IMR-90 (cell line): Measurements from ENCODE around the gene TSR1. TPM values are rescaled to one million over a fixed set of nuclear protein-coding genes. Genes with fewer than 3 reads are reported as not detected.

Source experiments
- ATAC-seq: fragments of 200-7000 bp; cut with Tn5 transposase; 2 replicates; pipeline ENCODE4 v1.9.1; 2020; ENCODE audit warnings: low read depth, mild to moderate bottlenecking, moderate library complexity
- BruUV-seq: library from RNA; stranded (reverse); fragments of 400-500 nt; replicated peaks from 2 replicates; lab custom pipeline; 2021; lab: Mats Ljungman, UMichigan
- CTCF ChIA-PET: fragments of 300-600 bp; formaldehyde crosslinking; extraction: SDS; loops from one replicate; lab custom pipeline; 2021; ENCODE audit warnings: antibody characterized with exemption; lab: Yijun Ruan, JAX
- POLR2A ChIA-PET: fragments of 300-600 bp; sonication (Branson Sonifier 250); formaldehyde crosslinking; loops from one replicate; lab custom pipeline; 2022; ENCODE audit warnings: antibody characterized with exemption; ENCODE audit not compliant: unreplicated experiment; lab: Charles Lee
- DNase-seq: peaks from one replicate; pipeline ENCODE4 v3.0.0; 2013
- H2AFZ ChIP-seq: replicated peaks from 2 replicates; pipeline ENCODE3; 2013; ENCODE audit warnings: low read length, mild to moderate bottlenecking; ENCODE audit not compliant: poor library complexity
- H2AK5ac ChIP-seq: 2 replicates; pipeline ENCODE4 v1.6.1; 2013; ENCODE audit warnings: low read depth, low read length, inconsistent platforms
- H2AK9ac ChIP-seq: replicated peaks from 2 replicates; pipeline ENCODE3; 2013; ENCODE audit warnings: mild to moderate bottlenecking, low read depth, low read length, moderate library complexity; ENCODE audit not compliant: poor library complexity
- H2BK120ac ChIP-seq: 2 replicates; pipeline ENCODE4 v1.6.1; 2013; ENCODE audit warnings: low read depth, low read length, inconsistent platforms
- H2BK15ac ChIP-seq: 3 replicates; pipeline ENCODE4 v1.6.1; 2013; ENCODE audit warnings: low read depth, low read length, inconsistent platforms
- H2BK20ac ChIP-seq: 2 replicates; pipeline ENCODE4 v1.6.1; 2013; ENCODE audit warnings: low read depth, mild to moderate bottlenecking, inconsistent platforms, low read length, moderate library complexity
- H2BK5ac ChIP-seq: 2 replicates; pipeline ENCODE4 v1.6.1; 2013; ENCODE audit warnings: mild to moderate bottlenecking, low read depth, low read length, inconsistent platforms; ENCODE audit not compliant: poor library complexity, severe bottlenecking
- H3K14ac ChIP-seq: replicated peaks from 2 replicates; pipeline ENCODE4 v1.6.1; 2013; ENCODE audit warnings: low read depth, low read length, inconsistent platforms
- H3K18ac ChIP-seq: 2 replicates; pipeline ENCODE4 v1.6.1; 2013; ENCODE audit warnings: low read depth, low read length, control low read depth
- H3K23ac ChIP-seq: 2 replicates; pipeline ENCODE4 v1.6.1; 2013; ENCODE audit warnings: low read depth, low read length, inconsistent platforms
- H3K27ac ChIP-seq: 2 replicates; pipeline ENCODE4 v1.5.1; 2013; ENCODE audit warnings: mild to moderate bottlenecking, control low read depth, low read length; ENCODE audit not compliant: insufficient read depth
- H3K27me3 ChIP-seq: 2 replicates; pipeline ENCODE4 v1.6.1; 2013; ENCODE audit warnings: low read length; ENCODE audit not compliant: control insufficient read depth, insufficient read depth
- H3K36me3 ChIP-seq: 2 replicates; pipeline ENCODE4 v1.6.1; 2013; ENCODE audit warnings: low read length, mixed read lengths; ENCODE audit not compliant: control insufficient read depth, insufficient read depth
- H3K4ac ChIP-seq: 2 replicates; pipeline ENCODE4 v1.6.1; 2013; ENCODE audit warnings: low read depth, low read length, inconsistent platforms
- H3K4me1 ChIP-seq: 2 replicates; pipeline ENCODE4 v1.6.1; 2013; ENCODE audit warnings: low read length, mixed read lengths; ENCODE audit not compliant: control insufficient read depth, insufficient read depth
- H3K4me2 ChIP-seq: 2 replicates; pipeline ENCODE4 v1.6.1; 2013; ENCODE audit warnings: low read depth, mild to moderate bottlenecking, control low read depth, low read length, moderate library complexity
- H3K4me3 ChIP-seq: 2 replicates; pipeline ENCODE4 v1.5.1; 2013; ENCODE audit warnings: low read depth, mild to moderate bottlenecking, control low read depth, low read length, moderate library complexity; ENCODE audit not compliant: insufficient read depth
- H3K56ac ChIP-seq: 2 replicates; pipeline ENCODE4 v1.6.1; 2013; ENCODE audit warnings: low read length, inconsistent platforms; ENCODE audit not compliant: insufficient read depth; ENCODE audit errors: extremely low read depth
- H3K79me1 ChIP-seq, 2 experiments: 2 replicates each; pipeline ENCODE4 v1.6.1; 2013; ENCODE audit warnings: low read length in 2 of 2, inconsistent platforms in 1 of 2, low read depth in 1 of 2
- H3K9ac ChIP-seq: 2 replicates; pipeline ENCODE4 v1.6.1; 2013; ENCODE audit warnings: low read depth, low read length, control low read depth
- H3K9me1 ChIP-seq: 2 replicates; pipeline ENCODE4 v1.6.1; 2013; ENCODE audit warnings: low read length, inconsistent platforms; ENCODE audit not compliant: insufficient read depth
- H3K9me3 ChIP-seq: 2 replicates; pipeline ENCODE4 v1.6.1; 2013; ENCODE audit warnings: low read length; ENCODE audit not compliant: control insufficient read depth, insufficient read depth
- H4K20me1 ChIP-seq: 2 replicates; pipeline ENCODE4 v1.6.1; 2013; ENCODE audit warnings: low read length, inconsistent platforms; ENCODE audit not compliant: insufficient read depth
- H4K5ac ChIP-seq: 2 replicates; pipeline ENCODE4 v1.6.1; 2013; ENCODE audit warnings: mild to moderate bottlenecking, low read depth, low read length, control low read depth
- H4K8ac ChIP-seq, 2 experiments: 2 replicates each; pipeline ENCODE4 v1.6.1; 2013; ENCODE audit warnings: low read depth in 2 of 2, low read length in 2 of 2, control low read depth in 1 of 2, inconsistent platforms in 1 of 2
- H4K91ac ChIP-seq: 2 replicates; pipeline ENCODE4 v1.6.1; 2013; ENCODE audit warnings: low read depth, low read length, inconsistent platforms; ENCODE audit not compliant: insufficient read depth
- RFX5 ChIP-seq: IDR thresholded peaks from 2 replicates; pipeline ENCODE4 v1.8.0; 2012; ENCODE audit warnings: low read depth, mild to moderate bottlenecking, low read length, moderate library complexity
- WGBS, 2 experiments: methylation state at CpG; one replicate each; pipeline versions ENCODE4 v1.1.5 to v1.1.7; 2013; ENCODE audit warnings: missing lambda C conversion rate in 2 of 2; ENCODE audit not compliant: insufficient read length in 1 of 2; ENCODE audit errors: extremely low coverage in 2 of 2; 5-methylcytosine and 5-hydroxymethylcytosine counted together
- dilution Hi-C: fragments of 300-500 bp; cut with HindIII; formaldehyde crosslinking; loops from one replicate; pipeline ENCODE4 v1.14.3; 2018; ENCODE audit warnings: low sequenced_read_pairs; ENCODE audit not compliant: unreplicated experiment
- in situ Hi-C: fragments of 300-500 bp; cut with MboI; formaldehyde crosslinking; loops from 3 replicates; pipeline ENCODE4 v1.14.3; 2019; ENCODE audit warnings: low sequenced_read_pairs, inconsistent platforms, mixed read lengths
- intact Hi-C: fragments of 100-400 bp; cut with micrococcal nuclease; formaldehyde crosslinking; loops from 2 replicates; pipeline ENCODE4 v1.10.0; 2022
- polyA plus RNA-seq, 3 experiments: library from polyadenylated mRNA; depleted of rRNA; stranded (reverse); fragments of >200 nt; gene quantifications; 2 replicates each; pipeline ENCODE4 v1.2.3, GENCODE V29; 2012; ENCODE audit warnings: low replicate concordance in 1 of 3
- total RNA-seq: library from RNA; depleted of rRNA; stranded (reverse); fragments of >200 nt; gene quantifications from 2 replicates; pipeline ENCODE4 v1.2.3, GENCODE V29; 2012

TSR1 gene
- total and polyA plus RNA-seq, 2 of the 4 experiments (the other 2 are of a cell fraction), result 22.6 to 72.6 TPM

- Histone ChIP-seq H3K14ac (no peak overlapping the region), H3K56ac (no peak overlapping the region), H4K5ac (no peak overlapping the region), H2AFZ (no peak overlapping the region), H3K4ac (no peak overlapping the region), H2BK20ac (no peak overlapping the region), H3K4me3 (no peak overlapping the region), H4K20me1 (peaks cover 27% of the 10 kb centered on the region), H3K27ac (no peak overlapping the region), H3K9ac (no peak overlapping the region), H3K27me3 (no peaks in the 10 kb centered on the region), H4K8ac (no peak overlapping the region), H3K36me3 (peaks cover 44% of the 10 kb centered on the region), H3K18ac (no peak overlapping the region), H2AK9ac (no peak overlapping the region), H3K9me3 (no peaks in the 10 kb centered on the region), H3K23ac (no peak overlapping the region), H2AK5ac (no peak overlapping the region), H2BK120ac (no peak overlapping the region), H2BK5ac (no peak overlapping the region), H3K4me1 (peaks cover 7% of the 10 kb centered on the region), H4K91ac (no peak overlapping the region), H3K79me1 (peaks cover 0 to 12% of the 10 kb centered on the region in 2 experiments; a peak in 2 of 4 replicates), H3K4me2 (no peak overlapping the region), H2BK15ac (no peak overlapping the region), H3K9me1 (peaks cover 20% of the 10 kb centered on the region)
- ChIA-PET CTCF (no interaction called here), POLR2A (no interaction called here)
- TF ChIP-seq RFX5, result no peak
- in situ Hi-C loops, result no loop called here
- no peak for ATAC-seq
- dilution Hi-C loops, result no loop called here
- BruUV-seq, result no TSS peak
- 100% methylated on average over 4 of the region's 14 CpGs; no CpG with 5 or more reads in 1 of the 2 experiments for WGBS, 2 experiments
- no peak for DNase-seq
- intact Hi-C loops, result no loop called here
Observed at GRCh38 chr17:2362881-2363280, 26.6 kb upstream of the TSR1 start.
